ENCODE data around the gene KLHL21. TPM values are rescaled to one million over a fixed set of nuclear protein-coding genes. Genes with fewer than 3 reads are reported as not detected.
"Not testable (repeated sequence)": the region's sequence is repeated elsewhere in the genome, so short reads cannot be mapped to it uniquely, and the experiment has no call there.

Gene KLHL21
- total and polyA plus RNA-seq, 2 experiments from 2014 or later: 17.7 to 39.3 TPM

DNA sequence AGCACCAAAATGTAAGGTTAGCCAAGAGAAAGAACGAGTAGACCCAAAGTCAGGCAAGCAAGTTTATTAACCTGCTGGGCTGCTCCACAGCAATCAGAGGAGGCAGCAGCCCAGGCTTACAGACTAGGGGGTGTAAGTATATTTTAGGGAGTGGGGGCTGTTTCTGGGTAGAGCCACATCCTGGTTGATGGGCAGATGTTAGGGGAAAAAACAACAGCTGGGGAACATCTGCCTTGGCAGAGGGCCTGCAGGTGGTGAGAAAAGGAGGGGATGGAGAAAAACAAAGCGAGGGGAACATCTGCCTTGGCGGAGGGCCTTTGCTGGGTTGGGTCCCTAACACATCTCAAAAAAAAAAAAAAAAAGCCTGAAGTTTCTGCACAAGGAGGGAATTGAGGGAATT is 32.6 kb downstream of the KLHL21 start:
- in situ Hi-C loops (cut with MboI): no loop called here
- WGBS, 2 experiments (ENCODE audit: low coverage in 1 of 2, low lambda C conversion rate in 2 of 2, missing lambda C conversion rate in 2 of 2): 0 to 6% methylated on average over 3 of the region's 3 CpGs
- no peak for TF ChIP-seq EZH2phosphoT487 (IDR thresholded peaks at IDR 0.05; ENCODE audit: insufficient read depth, low read depth)
- no peak for TF ChIP-seq EZH2 (IDR thresholded peaks at IDR 0.05; ENCODE audit: insufficient read depth, poor library complexity, severe bottlenecking)
- Histone ChIP-seq H3K9me2 (ENCODE audit: insufficient read depth) (no peaks in the 10 kb centered on the region), H3K36me3 (ENCODE audit: low read depth) (no peaks in the 10 kb centered on the region), H3K4me2 (ENCODE audit: unreplicated experiment) (no peak overlapping the region), H2AFZ (no peak overlapping the region), H3F3A (ENCODE audit: insufficient read depth) (no peaks in the 10 kb centered on the region), H4K20me1 (ENCODE audit: insufficient read depth) (no peaks in the 10 kb centered on the region), H3K27me3 (replicated peaks; ENCODE audit: insufficient read depth) (0 out of 2 replicates have a peak, but pooled peaks cover 6% of the 10 kb centered on the region), H3K4me1 (ENCODE audit: insufficient read depth) (no peaks in the 10 kb centered on the region), H3K4me3 (no peak overlapping the region), H3K27ac (no peak overlapping the region), H3K9ac (no peak overlapping the region), H3K79me2 (ENCODE audit: insufficient read depth) (no peaks in the 10 kb centered on the region), H3K9me3 (ENCODE audit: low read depth) (no peaks in the 10 kb centered on the region)
- no peak for DNase-seq

DNA sequence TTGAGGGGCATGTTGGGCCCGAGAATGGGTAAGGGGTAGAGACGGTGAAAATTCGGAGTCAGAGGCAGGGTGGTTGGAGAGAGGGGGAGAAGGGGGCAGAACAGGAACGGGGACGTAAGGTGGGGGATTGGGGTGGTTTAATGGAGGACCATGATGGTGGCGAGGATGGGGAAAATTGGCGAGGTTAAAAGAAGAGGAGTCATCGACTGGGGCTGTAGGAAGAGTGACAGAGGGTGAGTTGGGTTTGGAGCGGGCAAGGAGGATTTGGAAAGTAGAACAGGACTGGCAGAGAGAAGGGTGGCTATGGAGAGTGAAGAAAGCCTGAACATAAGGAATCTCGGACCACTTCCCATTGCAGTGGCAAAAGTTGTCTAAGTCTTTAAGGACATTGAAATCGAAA is 33.6 kb downstream of the KLHL21 start:
- no peak overlapping the region for H3K4me2 ChIP-seq (ENCODE audit: unreplicated experiment)
- no peak overlapping the region for H2AFZ ChIP-seq
- WGBS, 2 experiments (ENCODE audit: low coverage in 1 of 2, low lambda C conversion rate in 2 of 2, missing lambda C conversion rate in 2 of 2): 75 to 84% methylated on average over 7 to 11 of the region's 11 CpGs
- H3K4me1 ChIP-seq (ENCODE audit: insufficient read depth): no peaks in the 10 kb centered on the region
- no peaks in the 10 kb centered on the region for H3K9me2 ChIP-seq (ENCODE audit: insufficient read depth)
- no peak overlapping the region for H3K27ac ChIP-seq
- H3K27me3 ChIP-seq (replicated peaks; ENCODE audit: insufficient read depth): peaks cover 12% of the 10 kb centered on the region; the same call in 1 of the 2 replicates
- no peaks in the 10 kb centered on the region for H3K79me2 ChIP-seq (ENCODE audit: insufficient read depth)
- H4K20me1 ChIP-seq (ENCODE audit: insufficient read depth): no peaks in the 10 kb centered on the region
- H3K9ac ChIP-seq: no peak overlapping the region
- no peak overlapping the region for H3K4me3 ChIP-seq
- H3K9me3 ChIP-seq (ENCODE audit: low read depth): no peaks in the 10 kb centered on the region
- no peak for TF ChIP-seq EZH2 (IDR thresholded peaks at IDR 0.05; ENCODE audit: insufficient read depth, poor library complexity, severe bottlenecking)
- TF ChIP-seq EZH2phosphoT487 (IDR thresholded peaks at IDR 0.05; ENCODE audit: insufficient read depth, low read depth): no peak
- no peak for DNase-seq
- no peaks in the 10 kb centered on the region for H3K36me3 ChIP-seq (ENCODE audit: low read depth)
- in situ Hi-C loops (cut with MboI): no loop called here
- no peaks in the 10 kb centered on the region for H3F3A ChIP-seq (ENCODE audit: insufficient read depth)

DNA sequence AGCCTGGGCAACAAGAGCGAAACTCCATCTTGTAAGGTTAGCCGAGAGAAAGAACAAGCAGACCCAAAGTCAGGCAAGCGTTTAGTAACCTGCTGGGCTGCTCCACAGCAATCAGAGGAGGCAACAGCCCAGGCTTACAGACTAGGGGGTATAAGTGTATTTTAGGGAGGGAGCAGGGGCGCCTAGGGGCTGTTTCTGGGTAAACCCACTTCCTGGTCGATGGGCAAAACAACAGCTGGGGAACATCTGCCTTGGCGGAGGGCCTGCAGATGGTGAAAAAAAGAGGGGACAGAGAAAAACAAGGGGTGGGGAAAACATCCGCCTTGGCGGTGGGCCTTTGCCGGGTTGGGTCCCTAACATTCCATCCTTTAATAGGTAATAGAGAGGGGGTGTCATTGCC is 42.4 kb downstream of the KLHL21 start:
- Histone ChIP-seq H2AFZ (no peak overlapping the region), H3K4me2 (ENCODE audit: unreplicated experiment) (no peak overlapping the region), H3K79me2 (ENCODE audit: insufficient read depth) (no peaks in the 10 kb centered on the region), H3K9me3 (ENCODE audit: low read depth) (no peaks in the 10 kb centered on the region), H3K9ac (no peak overlapping the region), H3K36me3 (ENCODE audit: low read depth) (no peaks in the 10 kb centered on the region), H3K27me3 (replicated peaks; ENCODE audit: insufficient read depth) (peaks cover 7% of the 10 kb centered on the region; the same call in 1 of the 2 replicates), H3F3A (ENCODE audit: insufficient read depth) (no peaks in the 10 kb centered on the region), H4K20me1 (ENCODE audit: insufficient read depth) (no peaks in the 10 kb centered on the region), H3K4me1 (ENCODE audit: insufficient read depth) (no peaks in the 10 kb centered on the region), H3K4me3 (no peak overlapping the region), H3K9me2 (ENCODE audit: insufficient read depth) (no peaks in the 10 kb centered on the region), H3K27ac (no peak overlapping the region)
- 18 to 32% methylated on average over 6 to 9 of the region's 9 CpGs for WGBS, 2 experiments (ENCODE audit: low coverage in 1 of 2, low lambda C conversion rate in 2 of 2, missing lambda C conversion rate in 2 of 2)
- in situ Hi-C loops (cut with MboI): no loop called here
- DNase-seq: no peak
- no peak for TF ChIP-seq EZH2phosphoT487 (IDR thresholded peaks at IDR 0.05; ENCODE audit: insufficient read depth, low read depth)
- no peak for TF ChIP-seq EZH2 (IDR thresholded peaks at IDR 0.05; ENCODE audit: insufficient read depth, poor library complexity, severe bottlenecking)

DNA sequence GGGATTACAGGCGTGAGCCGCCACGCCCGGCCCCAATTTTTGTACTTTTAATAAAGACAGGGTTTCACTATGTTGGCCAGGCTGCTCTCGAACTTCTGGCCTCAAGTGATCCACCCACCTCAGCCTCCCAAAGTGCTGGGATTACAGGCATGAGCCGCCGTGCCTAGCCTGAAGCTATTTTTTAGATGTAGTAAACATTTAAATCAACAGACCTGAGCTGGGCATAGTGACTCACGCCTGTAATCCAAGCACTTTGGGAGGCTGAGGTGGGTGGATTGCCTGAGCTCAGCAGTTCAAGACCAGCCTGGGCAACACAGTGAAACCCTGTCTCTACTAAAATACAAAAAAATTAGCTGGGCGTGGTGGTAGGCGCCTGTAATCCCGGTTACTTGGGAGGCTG is 43.5 kb downstream of the KLHL21 start:
- H3K9me2 ChIP-seq (ENCODE audit: insufficient read depth); H3K36me3 ChIP-seq (ENCODE audit: low read depth); H3K79me2 ChIP-seq (ENCODE audit: insufficient read depth); H3K27me3 ChIP-seq (replicated peaks; ENCODE audit: insufficient read depth); H3K4me1 ChIP-seq (ENCODE audit: insufficient read depth); H3K4me3 ChIP-seq; DNase-seq; H3K27ac ChIP-seq; H3F3A ChIP-seq (ENCODE audit: insufficient read depth); H3K9ac ChIP-seq; H3K9me3 ChIP-seq (ENCODE audit: low read depth); H2AFZ ChIP-seq; H4K20me1 ChIP-seq (ENCODE audit: insufficient read depth); H3K4me2 ChIP-seq (ENCODE audit: unreplicated experiment); in situ Hi-C loops (cut with MboI): not testable (repeated sequence)
- 82 to 84% methylated on average over 11 of the region's 11 CpGs for WGBS, 2 experiments (ENCODE audit: low coverage in 1 of 2, low lambda C conversion rate in 2 of 2, missing lambda C conversion rate in 2 of 2)

DNA sequence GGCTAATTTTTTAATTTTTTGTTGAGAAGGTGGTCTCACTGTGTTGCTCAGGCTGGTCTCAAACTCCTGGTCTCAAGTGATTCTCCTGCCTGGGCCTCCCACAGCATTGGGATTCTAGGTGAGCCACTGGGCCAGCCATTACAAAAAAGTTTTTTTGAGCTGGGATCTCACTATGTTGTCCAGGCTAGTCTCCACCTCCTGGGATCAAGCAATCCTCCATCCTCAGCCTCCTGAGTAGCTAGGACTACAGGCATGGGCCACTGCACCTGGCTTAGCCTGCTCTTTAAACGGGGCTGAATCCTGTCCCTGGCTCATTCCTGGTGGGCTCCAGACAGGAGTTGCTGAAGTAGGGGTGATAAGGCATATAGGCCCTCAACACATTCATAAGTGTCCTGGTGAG is 45.1 kb downstream of the KLHL21 start:
- H3K9me2 ChIP-seq (ENCODE audit: insufficient read depth): no peaks in the 10 kb centered on the region
- no peak for TF ChIP-seq EZH2 (IDR thresholded peaks at IDR 0.05; ENCODE audit: insufficient read depth, poor library complexity, severe bottlenecking)
- no peak for TF ChIP-seq EZH2phosphoT487 (IDR thresholded peaks at IDR 0.05; ENCODE audit: insufficient read depth, low read depth)
- H4K20me1 ChIP-seq (ENCODE audit: insufficient read depth): no peaks in the 10 kb centered on the region
- H3K9ac ChIP-seq: no peak overlapping the region
- no peak for DNase-seq
- no peaks in the 10 kb centered on the region for H3K36me3 ChIP-seq (ENCODE audit: low read depth)
- H3K4me2 ChIP-seq (ENCODE audit: unreplicated experiment): no peak overlapping the region
- peaks cover 8% of the 10 kb centered on the region for H3K4me1 ChIP-seq (ENCODE audit: insufficient read depth)
- no peaks in the 10 kb centered on the region for H3K9me3 ChIP-seq (ENCODE audit: low read depth)
- H3F3A ChIP-seq (ENCODE audit: insufficient read depth): no peaks in the 10 kb centered on the region
- 33 to 40% methylated on average over 1 of the region's 1 CpG for WGBS, 2 experiments (ENCODE audit: low coverage in 1 of 2, low lambda C conversion rate in 2 of 2, missing lambda C conversion rate in 2 of 2)
- H3K79me2 ChIP-seq (ENCODE audit: insufficient read depth): peaks cover 17% of the 10 kb centered on the region
- in situ Hi-C loops (cut with MboI): no loop called here
- H2AFZ ChIP-seq: no peak overlapping the region
- no peak overlapping the region for H3K4me3 ChIP-seq
- H3K27me3 ChIP-seq (replicated peaks; ENCODE audit: insufficient read depth): no peaks in the 10 kb centered on the region
- no peak overlapping the region for H3K27ac ChIP-seq

Measured in GM23248 (cell line).